HEK293 (cell line): ENCODE results near the gene ATP8A1.

Experiments
- CTCF ChIA-PET: fragments of 350-600 bp; formaldehyde crosslinking; extraction: SDS; loops from one replicate; lab custom pipeline; 2021; ENCODE audit warnings: antibody characterized with exemption; lab: Yijun Ruan, JAX
- POLR2A ChIA-PET: fragments of 300-600 bp; formaldehyde crosslinking; extraction: SDS; loops from one replicate; lab custom pipeline; 2020; ENCODE audit warnings: antibody characterized with exemption, inconsistent platforms; lab: Yijun Ruan, JAX
- H3K27ac ChIP-seq: fragments of 200-500 bp; sonication (Bioruptor generic); 2 replicates; pipeline ENCODE4 v1.5.1; 2014; ENCODE audit warnings: low read depth, low read length, control low read depth, inconsistent platforms; ENCODE audit errors: extremely low read depth
- H3K36me3 ChIP-seq, 2 experiments: fragments of 200-500 bp in 1 of 2; sonication (Bioruptor generic) in 1 of 2; 1 replicate in 1 of 2; 2 replicates in 1 of 2; pipeline ENCODE4 v1.5.1; 2014 to 2017; ENCODE audit warnings: inconsistent platforms in 2 of 2, low read length in 2 of 2; ENCODE audit not compliant: control insufficient read depth in 2 of 2, insufficient read depth in 1 of 2
- H3K4me1 ChIP-seq: fragments of 200-500 bp; sonication (Bioruptor generic); 2 replicates; pipeline ENCODE4 v1.5.1; 2014; ENCODE audit warnings: mild to moderate bottlenecking, low read length, inconsistent platforms; ENCODE audit not compliant: control insufficient read depth, insufficient read depth
- H3K4me3 ChIP-seq: 2 replicates; pipeline ENCODE4 v1.5.1; 2011; ENCODE audit warnings: low read depth, mild to moderate bottlenecking, control low read depth, low read length, moderate library complexity
- H3K9me3 ChIP-seq: fragments of 200-500 bp; sonication (Bioruptor generic); 2 replicates; pipeline ENCODE4 v1.5.1; 2014; ENCODE audit warnings: low read depth, low read length, inconsistent platforms; ENCODE audit not compliant: control insufficient read depth, insufficient read depth
- AEBP2 ChIP-seq: fragments of 450-650 bp; formaldehyde crosslinking; IDR thresholded peaks from 2 replicates; pipeline ENCODE4 v1.5.1; 2016; ENCODE audit warnings: missing biosample characterization, missing genetic modification characterization, borderline replicate concordance
- REST ChIP-seq: fragments of 450-650 bp; formaldehyde crosslinking; IDR thresholded peaks from 2 replicates; pipeline ENCODE4 v1.5.1; 2016; ENCODE audit warnings: missing biosample characterization, missing genetic modification characterization
- ZBTB10 ChIP-seq: fragments of 450-650 bp; formaldehyde crosslinking; IDR thresholded peaks from 2 replicates; pipeline ENCODE4 v1.5.1; 2016; ENCODE audit warnings: missing biosample characterization, missing genetic modification characterization
- ZEB2 ChIP-seq: fragments of 450-650 bp; formaldehyde crosslinking; IDR thresholded peaks from 2 replicates; pipeline ENCODE4 v1.5.1; 2016; ENCODE audit warnings: missing biosample characterization, missing genetic modification characterization
- ZNF169 ChIP-seq: fragments of 450-650 bp; formaldehyde crosslinking; IDR thresholded peaks from 2 replicates; pipeline ENCODE4 v1.5.1; 2016; ENCODE audit warnings: missing biosample characterization, missing genetic modification characterization
- ZNF366 ChIP-seq: fragments of 450-650 bp; formaldehyde crosslinking; conservative IDR thresholded peaks from 2 replicates; pipeline ENCODE4 v1.5.1; 2016; ENCODE audit warnings: missing biosample characterization, missing genetic modification characterization
- ZNF37A ChIP-seq: fragments of 450-650 bp; IDR thresholded peaks from 2 replicates; pipeline ENCODE4 v1.5.1; 2018; ENCODE audit warnings: missing biosample characterization, missing genetic modification characterization
- ZNF501 ChIP-seq: fragments of 450-650 bp; formaldehyde crosslinking; IDR thresholded peaks from 2 replicates; pipeline ENCODE4 v1.5.1; 2016; ENCODE audit warnings: missing biosample characterization, missing genetic modification characterization
- ZNF530 ChIP-seq: fragments of 450-650 bp; formaldehyde crosslinking; IDR thresholded peaks from 2 replicates; pipeline ENCODE4 v1.5.1; 2016; ENCODE audit warnings: low read depth, missing biosample characterization, missing genetic modification characterization
- ZNF580 ChIP-seq: fragments of 450-650 bp; formaldehyde crosslinking; IDR thresholded peaks from 2 replicates; pipeline ENCODE4 v1.5.1; 2016; ENCODE audit warnings: missing biosample characterization, missing genetic modification characterization
- ZNF624 ChIP-seq: fragments of 450-650 bp; formaldehyde crosslinking; IDR thresholded peaks from 2 replicates; pipeline ENCODE4 v1.5.1; 2017; ENCODE audit warnings: missing biosample characterization, missing genetic modification characterization
- ZNF626 ChIP-seq: fragments of 450-650 bp; sonication (Bioruptor Pico); formaldehyde crosslinking; IDR thresholded peaks from 2 replicates; pipeline ENCODE4 v1.5.1; 2018; ENCODE audit warnings: missing biosample characterization, missing genetic modification characterization, inconsistent platforms
- ZNF747 ChIP-seq: fragments of 450-650 bp; formaldehyde crosslinking; IDR thresholded peaks from 2 replicates; pipeline ENCODE4 v1.5.1; 2016; ENCODE audit warnings: missing biosample characterization, missing genetic modification characterization
- ZNF776 ChIP-seq: fragments of 450-650 bp; formaldehyde crosslinking; IDR thresholded peaks from 2 replicates; pipeline ENCODE4 v1.5.0; 2017; ENCODE audit warnings: missing biosample characterization, missing genetic modification characterization, borderline replicate concordance
- ZSCAN16 ChIP-seq: fragments of 450-650 bp; formaldehyde crosslinking; IDR thresholded peaks from 2 replicates; pipeline ENCODE4 v1.5.1; 2016; ENCODE audit warnings: missing biosample characterization, missing genetic modification characterization
- TF ChIP-seq, protein P1 (sequence below): fragments of 450-650 bp; formaldehyde crosslinking; conservative IDR thresholded peaks from 2 replicates; pipeline ENCODE4 v1.5.1; 2016; ENCODE audit warnings: low read depth, missing biosample characterization, missing genetic modification characterization
- TF ChIP-seq, protein P2 (sequence below): fragments of 450-650 bp; IDR thresholded peaks from 2 replicates; pipeline ENCODE4 v1.5.1; 2018; ENCODE audit warnings: missing biosample characterization, mild to moderate bottlenecking, missing genetic modification characterization

ATP8A1 gene

DNA sequence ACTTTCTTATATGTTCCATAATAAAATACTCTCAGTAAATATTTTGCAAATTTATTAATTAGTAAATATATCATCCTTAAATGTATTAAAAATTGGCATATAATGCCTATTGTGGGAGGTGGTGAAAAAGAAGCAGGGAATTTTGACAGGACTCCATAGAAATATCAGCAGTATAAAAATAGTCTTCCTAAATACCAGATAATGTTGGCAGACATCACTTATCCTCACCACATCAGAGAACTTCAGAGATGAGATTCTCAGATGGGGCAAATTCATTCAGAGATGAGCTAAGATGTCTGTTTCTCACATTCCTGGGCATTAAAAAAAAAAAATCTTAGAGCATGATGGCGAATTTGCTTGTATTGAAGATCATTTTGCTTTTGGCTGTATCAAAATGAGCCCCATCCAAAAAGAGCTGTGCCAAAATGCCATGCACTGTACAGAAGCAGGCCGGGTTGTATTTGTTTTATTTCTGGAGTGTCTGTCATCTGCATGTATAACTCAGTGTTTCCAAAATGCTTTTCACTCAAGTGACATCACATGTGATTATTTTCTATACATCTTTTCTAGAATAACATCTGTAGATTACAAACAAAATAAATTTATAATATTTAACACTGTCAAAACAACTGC lies 41.7 kb downstream of the ATP8A1 start:
- no peaks in the 10 kb centered on the region for H3K9me3 ChIP-seq
- no peak overlapping the region for H3K27ac ChIP-seq
- H3K4me1 ChIP-seq, result no peaks in the 10 kb centered on the region
- peaks cover 0 to 19% of the 10 kb centered on the region in 2 experiments; a peak in 1 of 3 replicates for H3K36me3 ChIP-seq
- ChIA-PET CTCF (interaction anchor here (0.6 kb wide), 1 partner anchor 162 kb away, joined by 3 read pairs; no protein-coding TSS in a partner anchor), POLR2A (no interaction called here)
- H3K4me3 ChIP-seq, result no peak overlapping the region
- TF ChIP-seq ZNF580 (tag by site-specific recombination) (no peak), ZEB2 (tag by site-specific recombination) (no peak), ZNF626 (tag by site-specific recombination) (no peak), ZNF169 (tag by site-specific recombination) (no peak), ZNF530 (no peak), ZNF501 (tag by site-specific recombination) (no peak), ZSCAN16 (tag by site-specific recombination) (no peak), ZNF366 (no peak), ZNF747 (no peak), REST (no peak), AEBP2 (tag by site-specific recombination) (no peak), ZBTB10 (tag by site-specific recombination) (no peak), ZNF37A (tag by site-specific recombination) (no peak), ZNF624 (tag by site-specific recombination) (no peak), ZNF776 (tag by site-specific recombination) (no peak)
- TF ChIP-seq, protein P1, sequence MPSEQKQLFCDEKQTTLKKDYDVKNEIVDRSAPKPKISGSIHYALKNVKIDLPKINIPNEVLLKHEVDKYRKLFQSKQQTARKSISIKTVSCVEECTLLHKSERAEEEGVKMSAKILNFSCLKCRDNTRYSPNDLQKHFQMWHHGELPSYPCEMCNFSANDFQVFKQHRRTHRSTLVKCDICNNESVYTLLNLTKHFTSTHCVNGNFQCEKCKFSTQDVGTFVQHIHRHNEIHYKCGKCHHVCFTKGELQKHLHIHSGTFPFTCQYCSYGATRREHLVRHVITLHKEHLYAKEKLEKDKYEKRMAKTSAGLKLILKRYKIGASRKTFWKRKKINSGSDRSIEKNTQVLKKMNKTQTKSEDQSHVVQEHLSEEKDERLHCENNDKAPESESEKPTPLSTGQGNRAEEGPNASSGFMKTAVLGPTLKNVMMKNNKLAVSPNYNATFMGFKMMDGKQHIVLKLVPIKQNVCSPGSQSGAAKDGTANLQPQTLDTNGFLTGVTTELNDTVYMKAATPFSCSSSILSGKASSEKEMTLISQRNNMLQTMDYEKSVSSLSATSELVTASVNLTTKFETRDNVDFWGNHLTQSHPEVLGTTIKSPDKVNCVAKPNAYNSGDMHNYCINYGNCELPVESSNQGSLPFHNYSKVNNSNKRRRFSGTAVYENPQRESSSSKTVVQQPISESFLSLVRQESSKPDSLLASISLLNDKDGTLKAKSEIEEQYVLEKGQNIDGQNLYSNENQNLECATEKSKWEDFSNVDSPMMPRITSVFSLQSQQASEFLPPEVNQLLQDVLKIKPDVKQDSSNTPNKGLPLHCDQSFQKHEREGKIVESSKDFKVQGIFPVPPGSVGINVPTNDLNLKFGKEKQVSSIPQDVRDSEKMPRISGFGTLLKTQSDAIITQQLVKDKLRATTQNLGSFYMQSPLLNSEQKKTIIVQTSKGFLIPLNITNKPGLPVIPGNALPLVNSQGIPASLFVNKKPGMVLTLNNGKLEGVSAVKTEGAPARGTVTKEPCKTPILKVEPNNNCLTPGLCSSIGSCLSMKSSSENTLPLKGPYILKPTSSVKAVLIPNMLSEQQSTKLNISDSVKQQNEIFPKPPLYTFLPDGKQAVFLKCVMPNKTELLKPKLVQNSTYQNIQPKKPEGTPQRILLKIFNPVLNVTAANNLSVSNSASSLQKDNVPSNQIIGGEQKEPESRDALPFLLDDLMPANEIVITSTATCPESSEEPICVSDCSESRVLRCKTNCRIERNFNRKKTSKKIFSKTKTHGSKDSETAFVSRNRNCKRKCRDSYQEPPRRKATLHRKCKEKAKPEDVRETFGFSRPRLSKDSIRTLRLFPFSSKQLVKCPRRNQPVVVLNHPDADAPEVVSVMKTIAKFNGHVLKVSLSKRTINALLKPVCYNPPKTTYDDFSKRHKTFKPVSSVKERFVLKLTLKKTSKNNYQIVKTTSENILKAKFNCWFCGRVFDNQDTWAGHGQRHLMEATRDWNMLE (tag by site-specific recombination), result no peak
- TF ChIP-seq, protein P2, sequence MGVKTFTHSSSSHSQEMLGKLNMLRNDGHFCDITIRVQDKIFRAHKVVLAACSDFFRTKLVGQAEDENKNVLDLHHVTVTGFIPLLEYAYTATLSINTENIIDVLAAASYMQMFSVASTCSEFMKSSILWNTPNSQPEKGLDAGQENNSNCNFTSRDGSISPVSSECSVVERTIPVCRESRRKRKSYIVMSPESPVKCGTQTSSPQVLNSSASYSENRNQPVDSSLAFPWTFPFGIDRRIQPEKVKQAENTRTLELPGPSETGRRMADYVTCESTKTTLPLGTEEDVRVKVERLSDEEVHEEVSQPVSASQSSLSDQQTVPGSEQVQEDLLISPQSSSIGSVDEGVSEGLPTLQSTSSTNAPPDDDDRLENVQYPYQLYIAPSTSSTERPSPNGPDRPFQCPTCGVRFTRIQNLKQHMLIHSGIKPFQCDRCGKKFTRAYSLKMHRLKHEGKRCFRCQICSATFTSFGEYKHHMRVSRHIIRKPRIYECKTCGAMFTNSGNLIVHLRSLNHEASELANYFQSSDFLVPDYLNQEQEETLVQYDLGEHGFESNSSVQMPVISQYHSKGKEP (tag by site-specific recombination), result no peak
